Neuronal stem cell (in vitro differentiated cells): ENCODE measurements around the gene MMP11.

Experiments used
- DNase-seq: peaks from one replicate; pipeline ENCODE4 v3.0.0-alpha.2; 2013; ENCODE audit warnings: low spot score
- H2AFZ ChIP-seq: one replicate; pipeline ENCODE4 v1.6.1; 2013; ENCODE audit warnings: mild to moderate bottlenecking, low read length, inconsistent platforms
- H2AK5ac ChIP-seq: 2 replicates; pipeline ENCODE4 v1.6.1; 2013; ENCODE audit warnings: low read depth, mild to moderate bottlenecking, inconsistent platforms, low read length, moderate library complexity, mixed read lengths
- H2BK120ac ChIP-seq: 2 replicates; pipeline ENCODE4 v1.6.1; 2013; ENCODE audit warnings: low read depth, mild to moderate bottlenecking, inconsistent platforms, low read length, moderate library complexity, mixed read lengths
- H2BK12ac ChIP-seq: one replicate; pipeline ENCODE4 v1.6.1; 2013; ENCODE audit warnings: low read length, inconsistent platforms
- H2BK15ac ChIP-seq: 2 replicates; pipeline ENCODE4 v1.6.1; 2013; ENCODE audit warnings: mild to moderate bottlenecking, low read length, inconsistent platforms, mixed read lengths
- H2BK5ac ChIP-seq: one replicate; pipeline ENCODE4 v1.6.1; 2013; ENCODE audit warnings: inconsistent platforms, mild to moderate bottlenecking, low read length, moderate library complexity
- H3K14ac ChIP-seq: one replicate; pipeline ENCODE4 v1.6.1; 2013; ENCODE audit warnings: low read length, inconsistent platforms
- H3K18ac ChIP-seq: 2 replicates; pipeline ENCODE4 v1.6.1; 2013; ENCODE audit warnings: low read length, inconsistent platforms
- H3K23ac ChIP-seq: 2 replicates; pipeline ENCODE4 v1.6.1; 2013; ENCODE audit warnings: low read depth, mild to moderate bottlenecking, mixed read lengths, low read length, inconsistent platforms; ENCODE audit not compliant: poor library complexity
- H3K27ac ChIP-seq: replicated peaks from 3 replicates; pipeline ENCODE4 v1.5.1; 2013; ENCODE audit warnings: low read length, inconsistent platforms
- H3K27me3 ChIP-seq, 3 experiments: 2 replicates each; pipeline ENCODE4 v1.6.1; 2013; ENCODE audit warnings: low read length in 3 of 3, mild to moderate bottlenecking in 2 of 3, inconsistent platforms in 1 of 3, low read depth in 1 of 3, mixed read lengths in 1 of 3, moderate library complexity in 1 of 3; ENCODE audit not compliant: control insufficient read depth in 3 of 3, insufficient read depth in 3 of 3
- H3K36me3 ChIP-seq, 2 donors: replicated peaks in 1 of 2; 2 replicates each; pipeline ENCODE4 v1.6.1; 2013; ENCODE audit warnings: low read length in 2 of 2; ENCODE audit not compliant: control insufficient read depth in 2 of 2, insufficient read depth in 2 of 2
- H3K4ac ChIP-seq: 2 replicates; pipeline ENCODE4 v1.6.1; 2013; ENCODE audit warnings: inconsistent platforms, mild to moderate bottlenecking, low read length, moderate library complexity
- H3K4me1 ChIP-seq, 2 donors: 1 replicate in 1 of 2; 2 replicates in 1 of 2; pipeline ENCODE4 v1.6.1; 2013; ENCODE audit warnings: low read length in 2 of 2, low read depth in 1 of 2; ENCODE audit not compliant: control insufficient read depth in 2 of 2, insufficient read depth in 1 of 2
- H3K4me2 ChIP-seq: one replicate; pipeline ENCODE4 v1.6.1; 2013; ENCODE audit warnings: mild to moderate bottlenecking, low read length, inconsistent platforms; ENCODE audit not compliant: insufficient read depth, poor library complexity, severe bottlenecking
- H3K4me3 ChIP-seq, 2 donors: 2 replicates each; pipeline ENCODE4 v1.5.1; 2013; ENCODE audit warnings: low read length in 2 of 2, mild to moderate bottlenecking in 2 of 2, inconsistent platforms in 1 of 2, moderate library complexity in 1 of 2
- H3K79me1 ChIP-seq: one replicate; pipeline ENCODE4 v1.6.1; 2013; ENCODE audit warnings: low read depth, mild to moderate bottlenecking, inconsistent platforms, low read length, moderate library complexity
- H3K9ac ChIP-seq: one replicate; pipeline ENCODE4 v1.6.1; 2013; ENCODE audit warnings: mild to moderate bottlenecking, low read depth, low read length, inconsistent platforms; ENCODE audit not compliant: poor library complexity
- H3K9me3 ChIP-seq, 2 donors: replicated peaks in 1 of 2; 2 replicates each; pipeline versions ENCODE3 to v1.6.1; 2013; ENCODE audit warnings: low read length in 2 of 2, mild to moderate bottlenecking in 2 of 2, inconsistent platforms in 1 of 2, low read depth in 1 of 2, mixed read lengths in 1 of 2, moderate library complexity in 1 of 2; ENCODE audit not compliant: control insufficient read depth in 2 of 2, insufficient read depth in 1 of 2
- H4K8ac ChIP-seq: one replicate; pipeline ENCODE4 v1.6.1; 2013; ENCODE audit warnings: low read depth, mild to moderate bottlenecking, inconsistent platforms, low read length, moderate library complexity
- H4K91ac ChIP-seq: one replicate; pipeline ENCODE4 v1.6.1; 2013; ENCODE audit warnings: low read length, low read depth, mild to moderate bottlenecking, inconsistent platforms; ENCODE audit not compliant: poor library complexity
- WGBS, 2 donors: extraction: QIAGEN DNeasy Blood & Tissue Kit; methylation state at CpG; one replicate each; pipeline ENCODE4 v1.1.7; 2013; ENCODE audit warnings: missing lambda C conversion rate in 2 of 2, mixed read lengths in 1 of 2; ENCODE audit not compliant: insufficient read length in 2 of 2, insufficient replicate concordance in 1 of 2; ENCODE audit errors: extremely low coverage in 2 of 2; 5-methylcytosine and 5-hydroxymethylcytosine counted together

MMP11 gene

GRCh38 chr22:23786261-23786710, 13.6 kb downstream of the MMP11 start:
- H2AFZ ChIP-seq, result peak overlapping the region; percentile 96
- H3K79me1 ChIP-seq, result peaks cover 6% of the 10 kb centered on the region
- H3K27me3 ChIP-seq, result no peaks in the 10 kb centered on the region
- H3K18ac ChIP-seq, result peak overlapping the region; percentile 61
- H3K36me3 ChIP-seq, result peaks cover 0 to 29% of the 10 kb centered on the region in 2 donors
- peak overlapping the region; percentile 57 for H3K27ac ChIP-seq
- H3K4me2 ChIP-seq, result peak overlapping the region; percentile 54
- H2BK5ac ChIP-seq, result no peak overlapping the region
- peak overlapping the region; percentile 8 for H2BK12ac ChIP-seq
- no peak overlapping the region for H4K91ac ChIP-seq
- no peak for DNase-seq
- WGBS, 2 donors, result no CpG with 5 or more reads among the region's 9 CpGs
- H3K14ac ChIP-seq, result no peak overlapping the region
- no peak overlapping the region for H2BK120ac ChIP-seq
- H4K8ac ChIP-seq, result peak overlapping the region; percentile 26
- peak overlapping the region; percentile 78 for H3K9ac ChIP-seq
- H2BK15ac ChIP-seq, result peak overlapping the region; percentile 1
- no peaks in the 10 kb centered on the region for H3K9me3 ChIP-seq
- peak overlapping the region; percentile 42 to 71 for H3K4me3 ChIP-seq
- H3K4ac ChIP-seq, result no peak overlapping the region
- no peak overlapping the region for H2AK5ac ChIP-seq
- H3K23ac ChIP-seq, result no peak overlapping the region
- H3K4me1 ChIP-seq, result peaks cover 6 to 11% of the 10 kb centered on the region in 2 donors

- Histone ChIP-seq H3K14ac (peak within 1 kb of the TSS; percentile 97), H2BK12ac (peak within 1 kb of the TSS; percentile 8), H4K8ac (peak within 1 kb of the TSS; percentile 26), H3K9me3 (no peaks in the 10 kb centered on the region), H3K4ac (peak within 1 kb of the TSS; percentile 100), H3K79me1 (peaks cover 10% of the 10 kb centered on the region), H3K36me3 (peaks cover 4 to 36% of the 10 kb centered on the region in 2 donors), H3K9ac (peak within 1 kb of the TSS; percentile 97), H3K23ac (peak within 1 kb of the TSS; percentile 98), H2AK5ac (peak within 1 kb of the TSS; percentile 97), H2BK15ac (peak within 1 kb of the TSS; percentile 55), H3K27ac (peak within 1 kb of the TSS; percentile 99), H3K27me3 (no peaks in the 10 kb centered on the region), H3K18ac (peak within 1 kb of the TSS; percentile 100), H3K4me3 (peak within 1 kb of the TSS; percentile 71 to 95), H2AFZ (peak within 1 kb of the TSS; percentile 96), H4K91ac (peak within 1 kb of the TSS; percentile 98), H3K4me2 (peak within 1 kb of the TSS; percentile 54), H2BK5ac (peak within 1 kb of the TSS; percentile 100), H2BK120ac (peak within 1 kb of the TSS; percentile 93), H3K4me1 (peaks cover 6 to 11% of the 10 kb centered on the region in 2 donors)
- DNase-seq, result peak; percentile 88
- WGBS, 2 donors, result no CpG with 5 or more reads among the region's 97 CpGs
Measured at GRCh38 chr22:23786752-23787599, 14.3 kb downstream of the MMP11 start, which contains the start of gene SMARCB1. TSS of gene SMARCB1 (plus strand) at chr22:23786966. CDS start at chr22:23787170, 204 bp downstream.

DNA sequence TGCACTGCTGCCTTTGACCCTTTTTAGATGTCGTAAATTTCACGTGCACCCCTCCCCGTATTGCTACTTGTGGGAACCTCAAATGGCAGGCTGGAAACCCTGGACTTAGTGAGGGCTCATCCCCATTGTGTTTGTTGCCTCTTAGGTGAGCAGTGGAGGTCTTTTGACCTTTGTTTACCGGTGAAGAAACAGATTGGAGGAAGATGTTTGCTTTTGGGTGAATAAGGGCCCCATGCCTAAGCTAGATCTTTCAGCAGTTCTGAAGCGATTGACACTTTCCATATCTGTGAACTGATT, 14.9 kb downstream of the MMP11 start:
- Histone ChIP-seq H3K27ac (no peak overlapping the region), H3K79me1 (peaks cover 13% of the 10 kb centered on the region)
- WGBS, 2 donors, result no CpG with 5 or more reads among the region's 5 CpGs

GRCh38 chr22:23787910-23788309, 15.3 kb downstream of the MMP11 start:
- H3K4me1 ChIP-seq, result peaks cover 6 to 11% of the 10 kb centered on the region in 2 donors
- no peak overlapping the region for H3K9ac ChIP-seq
- no peak overlapping the region for H3K4ac ChIP-seq
- H3K79me1 ChIP-seq, result peaks cover 13% of the 10 kb centered on the region
- no peak overlapping the region for H2BK15ac ChIP-seq
- no peak overlapping the region for H4K91ac ChIP-seq
- no peak for DNase-seq
- H3K27me3 ChIP-seq, result no peaks in the 10 kb centered on the region
- H4K8ac ChIP-seq, result no peak overlapping the region
- H3K36me3 ChIP-seq, result peaks cover 6 to 46% of the 10 kb centered on the region in 2 donors
- WGBS, 2 donors, result no CpG with 5 or more reads among the region's 3 CpGs
- H2AFZ ChIP-seq, result no peak overlapping the region
- no peak overlapping the region for H3K18ac ChIP-seq
- no peak overlapping the region for H2BK120ac ChIP-seq
- H3K4me2 ChIP-seq, result peak overlapping the region; percentile 45
- no peaks in the 10 kb centered on the region for H3K9me3 ChIP-seq
- H3K14ac ChIP-seq, result no peak overlapping the region
- no peak overlapping the region for H3K23ac ChIP-seq
- H2BK5ac ChIP-seq, result no peak overlapping the region
- H3K4me3 ChIP-seq, result peak overlapping the region; percentile 71 to 95
- H2BK12ac ChIP-seq, result no peak overlapping the region
- H3K27ac ChIP-seq, result no peak overlapping the region
- no peak overlapping the region for H2AK5ac ChIP-seq

More for the DNA sequence above, 14.9 kb downstream of the MMP11 start:
- H3K9me3 ChIP-seq, result no peaks in the 10 kb centered on the region
- H3K9ac ChIP-seq, result peak overlapping the region; percentile 26
- H2AK5ac ChIP-seq, result no peak overlapping the region
- peak overlapping the region; percentile 71 to 95 for H3K4me3 ChIP-seq
- peak overlapping the region; percentile 96 for H2AFZ ChIP-seq
- H4K8ac ChIP-seq, result no peak overlapping the region
- H3K14ac ChIP-seq, result no peak overlapping the region
- H2BK12ac ChIP-seq, result no peak overlapping the region
- no peak for DNase-seq
- no peak overlapping the region for H2BK120ac ChIP-seq
- no peak overlapping the region for H4K91ac ChIP-seq
- no peaks in the 10 kb centered on the region for H3K27me3 ChIP-seq
- H3K4ac ChIP-seq, result no peak overlapping the region
- peak overlapping the region; percentile 98 for H3K23ac ChIP-seq
- no peak overlapping the region for H3K18ac ChIP-seq
- peaks cover 6 to 11% of the 10 kb centered on the region in 2 donors for H3K4me1 ChIP-seq
- no peak overlapping the region for H2BK15ac ChIP-seq
- H2BK5ac ChIP-seq, result no peak overlapping the region
- H3K4me2 ChIP-seq, result peak overlapping the region; percentile 45
- peaks cover 6 to 42% of the 10 kb centered on the region in 2 donors for H3K36me3 ChIP-seq
